Activated naive CD4-positive, alpha-beta T cell treated with anti-CD3 and anti-CD28 coated beads, Interleukin-2, amount 50 U/mL, for 24 hours (primary cell): ENCODE data around the gene BORCS5.

Experiments
- H3K27ac Mint-ChIP-seq: one replicate; pipeline ENCODE4 v1.8.0; 2021; ENCODE audit warnings: mild to moderate bottlenecking, mixed read lengths
- H3K27me3 Mint-ChIP-seq: one replicate; pipeline ENCODE4 v1.8.0; 2021; ENCODE audit warnings: mixed read lengths
- H3K36me3 Mint-ChIP-seq: one replicate; pipeline ENCODE4 v1.8.0; 2021; ENCODE audit warnings: mixed read lengths
- H3K4me1 Mint-ChIP-seq: one replicate; pipeline ENCODE4 v1.8.0; 2021; ENCODE audit warnings: mixed read lengths
- H3K4me3 Mint-ChIP-seq: one replicate; pipeline ENCODE4 v1.8.0; 2021; ENCODE audit warnings: mild to moderate bottlenecking, mixed read lengths
- H3K9me3 Mint-ChIP-seq: one replicate; pipeline ENCODE4 v1.8.0; 2021; ENCODE audit warnings: mixed read lengths

BORCS5 gene

GRCh38 chr12:12447837-12448236, 91.0 kb downstream of the BORCS5 start:
- H3K4me3 Mint-ChIP-seq, result no peak overlapping the region
- peaks cover 20% of the 10 kb centered on the region for H3K4me1 Mint-ChIP-seq
- no peaks in the 10 kb centered on the region for H3K9me3 Mint-ChIP-seq
- H3K36me3 Mint-ChIP-seq, result peaks cover 10% of the 10 kb centered on the region
- no peak overlapping the region for H3K27ac Mint-ChIP-seq
- H3K27me3 Mint-ChIP-seq, result no peaks in the 10 kb centered on the region

- Mint-ChIP-seq H3K27me3 (no peaks in the 10 kb centered on the region), H3K9me3 (no peaks in the 10 kb centered on the region), H3K36me3 (peaks cover 10% of the 10 kb centered on the region), H3K4me1 (peaks cover 5% of the 10 kb centered on the region), H3K4me3 (no peak overlapping the region), H3K27ac (no peak overlapping the region)
These were observed 92.7 kb downstream of the BORCS5 start for GRCh38 chr12:12449533-12450025.

- H3K9me3 Mint-ChIP-seq, result no peaks in the 10 kb centered on the region
- H3K4me3 Mint-ChIP-seq, result no peak overlapping the region
- H3K4me1 Mint-ChIP-seq, result peaks cover 6% of the 10 kb centered on the region
- H3K27ac Mint-ChIP-seq, result no peak overlapping the region
- peaks cover 10% of the 10 kb centered on the region for H3K36me3 Mint-ChIP-seq
- no peaks in the 10 kb centered on the region for H3K27me3 Mint-ChIP-seq
These were observed 93.2 kb downstream of the BORCS5 start for GRCh38 chr12:12450043-12450471.

DNA sequence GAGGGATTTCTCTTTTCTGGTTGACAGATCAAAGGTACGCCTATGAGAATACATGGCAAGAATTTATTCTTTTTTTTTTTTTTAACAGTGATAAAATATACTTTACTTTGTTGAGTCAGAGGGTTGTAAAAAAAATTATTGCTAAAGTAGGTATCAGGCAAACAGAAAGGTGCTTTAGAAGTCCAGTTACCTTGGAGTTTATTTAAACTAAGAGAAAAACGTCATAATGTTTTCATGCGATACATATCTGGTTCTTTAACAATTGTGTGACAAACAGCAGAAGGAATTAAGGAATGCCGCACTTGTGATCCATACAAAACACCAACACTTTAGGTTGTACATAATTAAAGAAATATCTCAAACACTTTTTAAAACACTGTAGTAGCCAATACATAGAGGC, 94.2 kb downstream of the BORCS5 start:
- Mint-ChIP-seq H3K4me3 (no peak overlapping the region), H3K9me3 (no peaks in the 10 kb centered on the region), H3K27ac (no peak overlapping the region), H3K27me3 (no peaks in the 10 kb centered on the region), H3K4me1 (peaks cover 9% of the 10 kb centered on the region), H3K36me3 (peaks cover 10% of the 10 kb centered on the region)

- H3K27me3 Mint-ChIP-seq, result no peaks in the 10 kb centered on the region
- H3K9me3 Mint-ChIP-seq, result no peaks in the 10 kb centered on the region
- no peak overlapping the region for H3K27ac Mint-ChIP-seq
- H3K4me1 Mint-ChIP-seq, result peaks cover 12% of the 10 kb centered on the region
- H3K36me3 Mint-ChIP-seq, result peaks cover 7% of the 10 kb centered on the region
- no peak overlapping the region for H3K4me3 Mint-ChIP-seq
These were observed 95.5 kb downstream of the BORCS5 start for GRCh38 chr12:12452326-12452902.

DNA sequence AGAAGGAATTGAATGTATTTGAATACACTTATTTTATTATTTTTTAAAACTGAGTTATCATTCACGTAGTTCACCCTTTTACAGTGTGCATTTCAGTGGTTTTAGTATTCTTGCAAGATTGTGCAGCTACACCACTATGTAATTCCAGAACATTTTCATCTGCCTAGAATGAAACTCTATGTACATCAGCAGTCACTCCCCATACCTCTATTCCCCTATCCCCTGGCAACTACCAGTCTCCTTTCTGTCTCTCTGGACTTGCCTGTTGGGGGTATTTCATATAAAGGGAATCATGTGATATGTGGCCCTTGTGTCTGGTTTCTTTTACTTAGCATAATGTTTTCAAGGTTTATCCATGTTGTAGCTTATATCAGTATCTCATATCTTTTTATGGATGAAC, 96.8 kb downstream of the BORCS5 start:
- Mint-ChIP-seq H3K36me3 (peaks cover 7% of the 10 kb centered on the region), H3K27ac (no peak overlapping the region), H3K9me3 (no peaks in the 10 kb centered on the region), H3K27me3 (no peaks in the 10 kb centered on the region), H3K4me3 (no peak overlapping the region), H3K4me1 (peaks cover 12% of the 10 kb centered on the region)

- Mint-ChIP-seq H3K27ac (no peak overlapping the region), H3K4me1 (peaks cover 12% of the 10 kb centered on the region), H3K36me3 (peaks cover 5% of the 10 kb centered on the region), H3K9me3 (no peaks in the 10 kb centered on the region), H3K4me3 (no peak overlapping the region), H3K27me3 (no peaks in the 10 kb centered on the region)
These were observed 97.4 kb downstream of the BORCS5 start for GRCh38 chr12:12454315-12454714.

GRCh38 chr12:12456637-12457036, 99.8 kb downstream of the BORCS5 start:
- Mint-ChIP-seq H3K4me1 (peaks cover 29% of the 10 kb centered on the region), H3K4me3 (peak overlapping the region; percentile 1), H3K27me3 (no peaks in the 10 kb centered on the region), H3K27ac (peak overlapping the region; percentile 31), H3K36me3 (peaks cover 4% of the 10 kb centered on the region), H3K9me3 (no peaks in the 10 kb centered on the region)

DNA sequence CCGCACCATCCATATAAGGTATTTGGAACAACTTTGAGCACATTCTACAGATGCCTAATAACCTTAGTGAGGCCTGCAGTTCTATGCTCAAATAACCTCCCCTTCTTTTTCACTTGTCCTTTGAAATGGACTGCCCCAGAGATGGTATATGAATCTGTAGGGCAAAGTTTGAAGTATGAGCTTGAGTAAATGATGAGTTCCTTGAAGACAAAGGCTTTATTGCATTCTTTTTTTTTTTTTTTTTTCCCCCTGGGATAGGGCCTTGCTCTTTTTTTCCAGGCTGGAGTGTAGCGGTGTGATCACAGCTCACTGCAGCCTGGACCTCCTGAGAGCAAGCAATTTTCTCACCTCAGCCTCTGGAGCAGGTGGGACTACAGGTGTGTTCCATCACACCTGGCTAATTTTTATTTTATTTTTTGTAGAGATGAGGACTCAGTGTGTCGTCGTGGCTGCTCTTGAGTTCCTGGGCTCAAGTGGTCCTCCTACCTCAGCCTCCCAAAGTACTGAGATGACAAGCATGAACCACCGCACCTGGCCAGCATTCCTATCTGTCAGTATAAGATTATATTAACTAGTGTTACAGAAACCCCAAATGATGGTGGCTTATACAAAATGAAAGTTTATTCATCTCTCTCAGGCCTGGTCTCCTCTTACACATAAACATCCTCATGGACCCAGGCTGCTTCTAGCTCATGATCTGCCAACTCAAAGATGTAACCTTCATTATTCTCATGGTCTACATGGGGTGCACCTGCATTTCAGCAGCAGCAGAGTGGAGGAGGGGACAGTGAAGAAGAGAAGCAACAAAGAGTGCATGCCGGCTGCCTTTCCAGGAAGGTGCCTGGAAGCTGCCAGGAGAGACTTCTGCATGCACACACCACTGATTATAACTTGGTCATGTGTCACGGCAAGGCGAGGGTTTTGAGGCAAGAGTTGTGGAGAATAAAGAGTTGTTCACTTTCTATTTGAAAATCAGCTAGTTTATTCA, 104.4 kb downstream of the BORCS5 start:
- H3K9me3 Mint-ChIP-seq, result no peaks in the 10 kb centered on the region
- H3K36me3 Mint-ChIP-seq, result peaks cover 4% of the 10 kb centered on the region
- peak overlapping the region; percentile 57 for H3K27ac Mint-ChIP-seq
- H3K27me3 Mint-ChIP-seq, result no peaks in the 10 kb centered on the region
- peaks cover 58% of the 10 kb centered on the region for H3K4me1 Mint-ChIP-seq
- H3K4me3 Mint-ChIP-seq, result peak overlapping the region; percentile 75

DNA sequence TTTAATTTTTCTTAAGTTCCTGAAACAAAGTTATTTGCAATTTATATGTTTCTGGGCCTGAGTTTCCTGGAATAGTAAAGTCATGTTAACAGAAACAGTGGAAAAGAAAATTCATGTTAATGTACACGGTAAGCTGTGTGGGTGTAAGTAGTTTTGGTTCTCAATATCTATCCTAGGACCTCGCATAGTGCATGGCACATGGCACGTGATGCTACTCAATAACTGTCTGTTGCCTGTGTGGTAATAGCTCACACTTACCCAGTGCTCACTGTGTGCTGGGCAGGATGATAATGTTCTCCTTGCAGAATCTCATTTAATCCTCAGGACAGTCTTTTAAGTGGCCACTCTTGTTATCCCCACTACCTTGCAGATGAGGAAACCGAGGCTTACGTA, 105.0 kb downstream of the BORCS5 start:
- peak overlapping the region; percentile 75 for H3K4me3 Mint-ChIP-seq
- H3K27ac Mint-ChIP-seq, result peak overlapping the region; percentile 57
- H3K36me3 Mint-ChIP-seq, result peaks cover 7% of the 10 kb centered on the region
- no peaks in the 10 kb centered on the region for H3K27me3 Mint-ChIP-seq
- no peaks in the 10 kb centered on the region for H3K9me3 Mint-ChIP-seq
- peaks cover 59% of the 10 kb centered on the region for H3K4me1 Mint-ChIP-seq

GRCh38 chr12:12465522-12465921, 108.6 kb downstream of the BORCS5 start:
- no peaks in the 10 kb centered on the region for H3K27me3 Mint-ChIP-seq
- no peaks in the 10 kb centered on the region for H3K9me3 Mint-ChIP-seq
- H3K4me3 Mint-ChIP-seq, result no peak overlapping the region
- peaks cover 22% of the 10 kb centered on the region for H3K36me3 Mint-ChIP-seq
- H3K27ac Mint-ChIP-seq, result no peak overlapping the region
- H3K4me1 Mint-ChIP-seq, result peaks cover 73% of the 10 kb centered on the region

DNA sequence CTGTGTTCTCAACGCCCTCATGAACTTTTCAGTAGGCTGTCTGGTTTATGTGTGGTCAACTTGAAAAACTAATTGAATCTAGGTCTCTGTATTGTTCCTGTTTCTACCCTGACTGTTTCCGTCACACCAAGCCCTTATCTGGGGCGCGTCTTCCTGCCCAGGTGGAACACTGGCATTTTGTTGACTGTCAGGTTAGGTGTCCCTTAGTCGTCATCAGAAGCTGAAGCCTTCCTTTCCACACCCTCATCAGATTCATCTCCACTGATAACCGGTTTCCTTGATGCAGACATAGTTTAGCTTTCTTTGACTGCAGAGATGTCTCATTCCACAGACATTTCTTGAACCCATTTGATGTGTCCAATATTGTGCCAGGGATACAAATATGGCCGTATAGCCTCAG, 109.3 kb downstream of the BORCS5 start:
- H3K4me3 Mint-ChIP-seq, result peak overlapping the region; percentile 57

DNA sequence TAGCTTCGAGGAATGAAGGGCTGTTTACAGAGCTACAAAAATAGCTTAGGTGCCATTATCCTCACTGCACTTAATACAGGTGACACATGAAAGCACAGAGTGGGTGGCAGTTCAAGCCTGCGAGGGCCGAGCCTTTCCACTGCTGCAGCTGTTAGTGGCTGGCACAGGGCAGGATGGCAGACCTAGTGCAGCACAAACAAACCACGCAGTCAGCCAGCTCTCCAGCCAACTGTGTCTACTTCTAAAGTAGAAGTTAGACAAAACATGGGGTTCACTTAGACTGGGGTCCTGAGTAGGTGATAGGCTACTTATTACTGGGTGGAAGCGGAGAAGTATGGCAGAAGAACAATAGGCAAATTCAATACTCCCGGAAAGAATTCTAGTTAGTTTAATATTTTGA, 110.4 kb downstream of the BORCS5 start:
- no peaks in the 10 kb centered on the region for H3K27me3 Mint-ChIP-seq
- no peaks in the 10 kb centered on the region for H3K9me3 Mint-ChIP-seq
- peak overlapping the region; percentile 51 for H3K4me3 Mint-ChIP-seq
- H3K4me1 Mint-ChIP-seq, result peaks cover 62% of the 10 kb centered on the region
- H3K27ac Mint-ChIP-seq, result peak overlapping the region; percentile 68
- peaks cover 27% of the 10 kb centered on the region for H3K36me3 Mint-ChIP-seq

More for the DNA sequence above, 109.3 kb downstream of the BORCS5 start:
- no peaks in the 10 kb centered on the region for H3K9me3 Mint-ChIP-seq
- peaks cover 27% of the 10 kb centered on the region for H3K36me3 Mint-ChIP-seq
- H3K4me1 Mint-ChIP-seq, result peaks cover 73% of the 10 kb centered on the region
- H3K27ac Mint-ChIP-seq, result peak overlapping the region; percentile 79
- no peaks in the 10 kb centered on the region for H3K27me3 Mint-ChIP-seq

GRCh38 chr12:12467688-12468261, 110.9 kb downstream of the BORCS5 start:
- peak overlapping the region; percentile 21 for H3K27ac Mint-ChIP-seq
- peaks cover 27% of the 10 kb centered on the region for H3K36me3 Mint-ChIP-seq
- H3K27me3 Mint-ChIP-seq, result no peaks in the 10 kb centered on the region
- peaks cover 60% of the 10 kb centered on the region for H3K4me1 Mint-ChIP-seq
- H3K4me3 Mint-ChIP-seq, result peak overlapping the region; percentile 51
- no peaks in the 10 kb centered on the region for H3K9me3 Mint-ChIP-seq

- H3K27ac Mint-ChIP-seq, result peak overlapping the region; percentile 59
- H3K4me1 Mint-ChIP-seq, result peaks cover 61% of the 10 kb centered on the region
- H3K4me3 Mint-ChIP-seq, result no peak overlapping the region
- H3K27me3 Mint-ChIP-seq, result no peaks in the 10 kb centered on the region
- no peaks in the 10 kb centered on the region for H3K9me3 Mint-ChIP-seq
- H3K36me3 Mint-ChIP-seq, result peaks cover 32% of the 10 kb centered on the region
These were observed 111.7 kb downstream of the BORCS5 start for GRCh38 chr12:12468575-12468974.

GRCh38 chr12:12469386-12469785, 112.5 kb downstream of the BORCS5 start:
- Mint-ChIP-seq H3K4me3 (no peak overlapping the region), H3K9me3 (no peaks in the 10 kb centered on the region), H3K4me1 (peaks cover 62% of the 10 kb centered on the region), H3K27ac (no peak overlapping the region), H3K27me3 (no peaks in the 10 kb centered on the region), H3K36me3 (peaks cover 34% of the 10 kb centered on the region)
